Prostate gland (tissue), 2 donors: ENCODE data around the gene SCFD2. TPM values are rescaled to one million over a fixed set of nuclear protein-coding genes. Genes with fewer than 3 reads are reported as not detected.
"Not testable (repeated sequence)": the region's sequence is repeated elsewhere in the genome, so short reads cannot be mapped to it uniquely, and the experiment has no call there.

Experiments
- DNase-seq: peaks from one replicate; pipeline ENCODE4 v3.0.0-alpha.2; 2019; ENCODE audit warnings: low spot score
- H3K27ac ChIP-seq, 2 donors: fragments of 200-600 bp; sonication (generic); 2 replicates each; pipeline ENCODE4 v1.5.1; 2017 to 2019
- H3K27me3 ChIP-seq: fragments of 200-600 bp; sonication (generic); replicated peaks from 2 replicates; pipeline ENCODE4 v1.5.1; 2019; ENCODE audit not compliant: insufficient read depth
- H3K36me3 ChIP-seq, 2 donors: fragments of 200-600 bp; sonication (generic); 1 replicate in 1 of 2; 2 replicates in 1 of 2; pipeline versions ENCODE4 v1.5.1 to v1.8.1; 2017 to 2019
- H3K4me1 ChIP-seq: fragments of 200-600 bp; sonication (generic); replicated peaks from 2 replicates; pipeline ENCODE4 v1.5.1; 2019
- H3K4me3 ChIP-seq, 2 donors: fragments of 200-600 bp; sonication (generic); 2 replicates each; pipeline ENCODE4 v1.5.1; 2017 to 2019
- H3K9me3 ChIP-seq: fragments of 200-600 bp; sonication (generic); 2 replicates; pipeline ENCODE4 v1.5.1; 2017
- POLR2A ChIP-seq: fragments of 450-650 bp; IDR thresholded peaks from one replicate; pipeline ENCODE4 v1.6.1; 2016; ENCODE audit warnings: antibody characterized with exemption, mild to moderate bottlenecking
- POLR2AphosphoS5 ChIP-seq: sonication (generic); formaldehyde crosslinking; IDR thresholded peaks from one replicate; pipeline ENCODE4 v1.6.1; 2017; ENCODE audit warnings: antibody characterized with exemption
- WGBS: methylation state at CpG from one replicate; pipeline ENCODE4 v1.1.5; 2018; 5-methylcytosine and 5-hydroxymethylcytosine counted together
- intact Hi-C: fragments of 100-400 bp; cut with DNase I; formaldehyde crosslinking; loops from one replicate; pipeline ENCODE4 v1.14.2; 2022
- total RNA-seq, 2 donors: library from RNA; depleted of rRNA; stranded (reverse); fragments of >200 nt; gene quantifications; one replicate each; pipeline ENCODE4 v1.1.0, GENCODE V29; 2016
- TF ChIP-seq, protein P1 (sequence below), 4 experiments: fragments of 200-600 bp in 2 of 4; fragments of 450-650 bp in 2 of 4; sonication (generic) in 2 of 4; IDR thresholded peaks; 1 replicate in 3 of 4; 2 replicates in 1 of 4; pipeline ENCODE4 v1.5.1; 2016 to 2019; ENCODE audit warnings: antibody characterized with exemption in 4 of 4, mild to moderate bottlenecking in 2 of 4, moderate library complexity in 2 of 4

Gene SCFD2
- total RNA-seq, 2 donors from 2014 or later = 10.7 to 21.1 TPM

DNA sequence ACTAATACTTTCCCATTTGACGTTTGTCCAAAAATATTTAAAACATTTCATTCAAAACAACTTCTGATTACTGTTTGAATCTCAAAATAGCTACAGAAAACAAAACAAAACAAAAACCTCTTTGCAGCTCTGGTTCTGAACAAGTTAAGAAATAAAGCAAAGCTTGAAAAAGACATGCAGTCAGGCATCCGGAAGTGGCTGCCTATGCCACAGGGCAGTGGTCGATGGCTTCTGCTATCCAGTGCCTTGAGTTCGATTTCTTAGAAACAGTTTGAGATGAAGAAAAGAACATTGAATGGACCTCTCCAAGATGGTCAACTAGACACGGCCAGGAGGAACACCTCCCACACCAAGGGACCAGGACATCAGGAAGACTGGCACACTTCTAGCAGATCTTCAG, 125.3 kb downstream of the SCFD2 start:
- no peaks in the 10 kb centered on the region for H3K27me3 ChIP-seq
- TF ChIP-seq POLR2A = no peak
- H3K4me3 ChIP-seq = no peak overlapping the region
- no peaks in the 10 kb centered on the region for H3K4me1 ChIP-seq
- DNase-seq = no peak
- H3K36me3 ChIP-seq = no peaks in the 10 kb centered on the region
- intact Hi-C loops = no loop called here
- H3K9me3 ChIP-seq = no peaks in the 10 kb centered on the region
- 88% methylated on average over 5 of the region's 5 CpGs for WGBS
- H3K27ac ChIP-seq = no peak overlapping the region

DNA sequence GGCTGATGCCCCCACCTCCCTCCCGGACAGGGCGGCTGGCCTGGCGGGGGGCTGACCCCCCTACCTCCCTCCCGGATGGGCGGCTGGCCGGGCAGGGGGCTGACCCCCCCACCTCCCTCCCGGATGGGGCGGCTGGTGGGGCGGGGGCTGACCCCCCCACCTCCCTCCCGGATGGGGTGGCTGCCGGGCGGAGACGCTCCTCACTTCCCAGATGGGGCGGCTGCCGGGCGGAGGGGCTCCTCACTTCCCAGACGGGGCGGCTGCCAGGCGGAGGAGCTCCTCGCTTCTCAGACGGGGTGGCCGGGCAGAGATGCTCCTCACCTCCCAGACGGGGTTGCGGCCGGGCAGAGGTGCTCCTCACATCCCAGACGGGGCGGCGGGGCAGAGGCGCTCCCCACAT, 127.5 kb downstream of the SCFD2 start:
- not testable (repeated sequence) for H3K4me1 ChIP-seq

DNA sequence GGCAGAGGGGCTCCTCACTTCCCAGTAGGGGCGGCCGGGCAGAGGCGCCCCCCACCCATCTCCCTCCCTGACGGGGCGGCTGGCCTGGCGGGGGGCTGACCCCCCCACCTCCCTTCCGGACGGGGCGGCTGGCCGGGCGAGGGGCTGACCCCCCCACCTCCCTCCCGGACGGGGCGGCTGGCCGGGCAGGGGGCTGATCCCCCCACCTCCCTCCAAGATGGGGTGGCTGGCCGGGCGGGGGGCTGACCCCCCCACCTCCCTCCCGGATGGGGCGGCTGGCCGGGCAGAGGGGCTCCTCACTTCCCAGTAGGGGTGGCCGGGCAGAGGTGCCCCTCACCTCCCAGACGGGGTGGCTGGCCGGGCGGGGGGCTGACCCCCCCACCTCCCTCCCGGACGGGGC, 128.1 kb downstream of the SCFD2 start:
- H3K4me1 ChIP-seq, H3K27ac ChIP-seq, H3K36me3 ChIP-seq, intact Hi-C loops, H3K9me3 ChIP-seq, H3K4me3 ChIP-seq, H3K27me3 ChIP-seq, DNase-seq: not testable (repeated sequence)
- WGBS = 100% methylated on average over 1 of the region's 26 CpGs

More for the DNA sequence above, 127.5 kb downstream of the SCFD2 start:
- H3K27me3 ChIP-seq, H3K9me3 ChIP-seq, DNase-seq, intact Hi-C loops, H3K27ac ChIP-seq, H3K4me3 ChIP-seq, H3K36me3 ChIP-seq: not testable (repeated sequence)
- 97% methylated on average over 7 of the region's 29 CpGs for WGBS

DNA sequence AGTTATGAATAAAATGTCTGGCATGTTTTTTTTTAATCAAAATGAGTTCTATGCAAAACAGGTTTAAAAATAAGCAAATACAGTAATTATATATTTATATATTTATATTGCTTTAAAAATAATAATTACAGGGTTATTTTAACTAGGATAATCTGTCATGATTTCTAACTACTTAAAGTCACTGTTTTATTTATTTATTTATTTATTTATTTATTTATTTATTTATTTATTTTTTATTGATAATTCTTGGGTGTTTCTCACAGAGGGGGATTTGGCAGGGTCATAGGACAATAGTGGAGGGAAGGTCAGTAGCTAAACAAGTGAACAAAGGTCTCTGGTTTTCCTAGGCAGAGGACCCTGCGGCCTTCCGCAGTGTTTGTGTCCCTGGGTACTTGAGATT, 129.2 kb downstream of the SCFD2 start:
- H3K36me3 ChIP-seq, H3K4me1 ChIP-seq, H3K9me3 ChIP-seq, DNase-seq, H3K27ac ChIP-seq, intact Hi-C loops, H3K27me3 ChIP-seq, H3K4me3 ChIP-seq: not testable (repeated sequence)
- 83% methylated on average over 1 of the region's 2 CpGs for WGBS

DNA sequence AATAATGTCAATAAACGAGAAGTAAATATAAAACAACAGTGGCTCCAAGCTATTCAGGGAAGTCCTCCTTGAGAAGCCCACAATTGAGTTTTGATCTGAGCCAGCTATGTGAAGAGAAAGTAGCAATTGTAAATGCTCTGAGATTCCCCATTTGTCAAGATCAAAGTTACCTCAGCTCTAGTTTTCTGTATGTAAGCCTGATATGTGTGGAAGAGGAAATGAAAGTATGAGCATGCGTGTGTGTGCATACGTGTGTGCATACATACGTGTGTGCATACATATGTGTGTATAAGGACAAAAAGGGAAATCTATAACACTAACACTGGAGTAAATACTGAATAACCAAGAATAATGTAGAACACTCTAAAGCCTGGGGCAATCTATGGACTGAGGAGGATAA, 130.3 kb downstream of the SCFD2 start:
- no peaks in the 10 kb centered on the region for H3K36me3 ChIP-seq
- WGBS = 95% methylated on average over 4 of the region's 4 CpGs
- H3K27ac ChIP-seq = no peak overlapping the region
- intact Hi-C loops = no loop called here
- no peaks in the 10 kb centered on the region for H3K9me3 ChIP-seq
- H3K4me3 ChIP-seq = no peak overlapping the region
- TF ChIP-seq POLR2A = no peak
- TF ChIP-seq, protein P1, sequence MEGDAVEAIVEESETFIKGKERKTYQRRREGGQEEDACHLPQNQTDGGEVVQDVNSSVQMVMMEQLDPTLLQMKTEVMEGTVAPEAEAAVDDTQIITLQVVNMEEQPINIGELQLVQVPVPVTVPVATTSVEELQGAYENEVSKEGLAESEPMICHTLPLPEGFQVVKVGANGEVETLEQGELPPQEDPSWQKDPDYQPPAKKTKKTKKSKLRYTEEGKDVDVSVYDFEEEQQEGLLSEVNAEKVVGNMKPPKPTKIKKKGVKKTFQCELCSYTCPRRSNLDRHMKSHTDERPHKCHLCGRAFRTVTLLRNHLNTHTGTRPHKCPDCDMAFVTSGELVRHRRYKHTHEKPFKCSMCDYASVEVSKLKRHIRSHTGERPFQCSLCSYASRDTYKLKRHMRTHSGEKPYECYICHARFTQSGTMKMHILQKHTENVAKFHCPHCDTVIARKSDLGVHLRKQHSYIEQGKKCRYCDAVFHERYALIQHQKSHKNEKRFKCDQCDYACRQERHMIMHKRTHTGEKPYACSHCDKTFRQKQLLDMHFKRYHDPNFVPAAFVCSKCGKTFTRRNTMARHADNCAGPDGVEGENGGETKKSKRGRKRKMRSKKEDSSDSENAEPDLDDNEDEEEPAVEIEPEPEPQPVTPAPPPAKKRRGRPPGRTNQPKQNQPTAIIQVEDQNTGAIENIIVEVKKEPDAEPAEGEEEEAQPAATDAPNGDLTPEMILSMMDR (IDR thresholded peaks at IDR 0.05) = no peak
- TF ChIP-seq POLR2AphosphoS5 = no peak
- no peak for DNase-seq
- no peaks in the 10 kb centered on the region for H3K27me3 ChIP-seq
- H3K4me1 ChIP-seq = no peaks in the 10 kb centered on the region

DNA sequence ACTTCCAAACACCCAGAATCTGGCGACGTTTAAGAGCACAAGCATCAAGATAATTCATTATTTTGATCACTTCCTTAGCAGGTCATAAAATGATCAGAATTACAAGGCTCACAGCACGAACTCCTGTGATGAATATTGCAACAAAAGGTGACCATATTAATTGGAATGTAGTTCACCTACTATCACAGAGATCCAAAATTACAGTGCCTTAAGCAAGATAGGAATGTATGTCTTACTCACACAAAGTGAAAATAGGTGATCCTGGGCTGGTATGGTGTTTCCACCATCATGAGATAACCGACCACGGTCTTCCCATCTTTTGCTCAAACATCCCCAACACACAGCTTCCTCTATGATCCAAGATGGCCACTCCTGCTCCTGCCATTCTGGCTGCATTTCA, 131.2 kb downstream of the SCFD2 start:
- no peaks in the 10 kb centered on the region for H3K27me3 ChIP-seq
- H3K4me1 ChIP-seq = no peaks in the 10 kb centered on the region
- intact Hi-C loops = no loop called here
- H3K27ac ChIP-seq = no peak overlapping the region
- TF ChIP-seq, protein P1 (IDR thresholded peaks at IDR 0.05) = no peak
- TF ChIP-seq POLR2A = no peak
- TF ChIP-seq POLR2AphosphoS5 = no peak
- 90% methylated on average over 5 of the region's 5 CpGs for WGBS
- no peaks in the 10 kb centered on the region for H3K9me3 ChIP-seq
- no peak overlapping the region for H3K4me3 ChIP-seq
- H3K36me3 ChIP-seq = no peaks in the 10 kb centered on the region
- DNase-seq = no peak

DNA sequence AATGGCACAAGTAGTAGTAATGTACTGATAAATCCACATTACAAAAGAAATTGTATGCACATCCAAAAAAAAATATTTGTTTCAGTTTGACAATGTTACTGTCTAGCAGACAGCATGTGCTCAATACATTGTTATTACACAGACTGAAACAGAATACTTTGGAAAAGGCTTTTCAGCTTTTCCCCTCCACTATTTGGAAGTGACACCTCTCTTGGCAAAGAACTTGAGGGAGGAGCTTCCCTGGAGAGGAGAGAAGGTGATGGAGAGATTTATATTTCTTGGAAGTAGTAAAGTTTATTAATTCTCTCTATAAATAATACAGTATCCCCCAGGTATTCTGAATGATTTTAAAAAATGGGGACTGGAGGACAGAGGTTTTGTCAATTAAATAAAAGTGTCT, 131.8 kb downstream of the SCFD2 start:
- DNase-seq = no peak
- intact Hi-C loops = no loop called here
- TF ChIP-seq, protein P1 (IDR thresholded peaks at IDR 0.05) = no peak
- no peak for TF ChIP-seq POLR2A
- TF ChIP-seq POLR2AphosphoS5 = no peak
- Histone ChIP-seq H3K4me3 (no peak overlapping the region), H3K9me3 (no peaks in the 10 kb centered on the region), H3K27ac (no peak overlapping the region), H3K27me3 (no peaks in the 10 kb centered on the region), H3K36me3 (no peaks in the 10 kb centered on the region), H3K4me1 (no peaks in the 10 kb centered on the region)
